Measurements from ENCODE around the gene NHSL1.

The NHSL1 gene, protein sequence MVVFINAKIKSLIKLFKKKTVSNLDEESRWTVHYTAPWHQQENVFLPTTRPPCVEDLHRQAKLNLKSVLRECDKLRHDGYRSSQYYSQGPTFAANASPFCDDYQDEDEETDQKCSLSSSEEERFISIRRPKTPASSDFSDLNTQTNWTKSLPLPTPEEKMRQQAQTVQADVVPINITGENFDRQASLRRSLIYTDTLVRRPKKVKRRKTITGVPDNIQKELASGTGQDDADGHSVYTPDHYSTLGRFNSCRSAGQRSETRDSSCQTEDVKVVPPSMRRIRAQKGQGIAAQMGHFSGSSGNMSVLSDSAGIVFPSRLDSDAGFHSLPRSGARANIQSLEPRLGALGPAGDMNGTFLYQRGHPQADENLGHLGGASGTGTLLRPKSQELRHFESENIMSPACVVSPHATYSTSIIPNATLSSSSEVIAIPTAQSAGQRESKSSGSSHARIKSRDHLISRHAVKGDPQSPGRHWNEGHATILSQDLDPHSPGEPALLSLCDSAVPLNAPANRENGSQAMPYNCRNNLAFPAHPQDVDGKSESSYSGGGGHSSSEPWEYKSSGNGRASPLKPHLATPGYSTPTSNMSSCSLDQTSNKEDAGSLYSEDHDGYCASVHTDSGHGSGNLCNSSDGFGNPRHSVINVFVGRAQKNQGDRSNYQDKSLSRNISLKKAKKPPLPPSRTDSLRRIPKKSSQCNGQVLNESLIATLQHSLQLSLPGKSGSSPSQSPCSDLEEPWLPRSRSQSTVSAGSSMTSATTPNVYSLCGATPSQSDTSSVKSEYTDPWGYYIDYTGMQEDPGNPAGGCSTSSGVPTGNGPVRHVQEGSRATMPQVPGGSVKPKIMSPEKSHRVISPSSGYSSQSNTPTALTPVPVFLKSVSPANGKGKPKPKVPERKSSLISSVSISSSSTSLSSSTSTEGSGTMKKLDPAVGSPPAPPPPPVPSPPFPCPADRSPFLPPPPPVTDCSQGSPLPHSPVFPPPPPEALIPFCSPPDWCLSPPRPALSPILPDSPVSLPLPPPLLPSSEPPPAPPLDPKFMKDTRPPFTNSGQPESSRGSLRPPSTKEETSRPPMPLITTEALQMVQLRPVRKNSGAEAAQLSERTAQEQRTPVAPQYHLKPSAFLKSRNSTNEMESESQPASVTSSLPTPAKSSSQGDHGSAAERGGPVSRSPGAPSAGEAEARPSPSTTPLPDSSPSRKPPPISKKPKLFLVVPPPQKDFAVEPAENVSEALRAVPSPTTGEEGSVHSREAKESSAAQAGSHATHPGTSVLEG (N-terminal part only)

DNA sequence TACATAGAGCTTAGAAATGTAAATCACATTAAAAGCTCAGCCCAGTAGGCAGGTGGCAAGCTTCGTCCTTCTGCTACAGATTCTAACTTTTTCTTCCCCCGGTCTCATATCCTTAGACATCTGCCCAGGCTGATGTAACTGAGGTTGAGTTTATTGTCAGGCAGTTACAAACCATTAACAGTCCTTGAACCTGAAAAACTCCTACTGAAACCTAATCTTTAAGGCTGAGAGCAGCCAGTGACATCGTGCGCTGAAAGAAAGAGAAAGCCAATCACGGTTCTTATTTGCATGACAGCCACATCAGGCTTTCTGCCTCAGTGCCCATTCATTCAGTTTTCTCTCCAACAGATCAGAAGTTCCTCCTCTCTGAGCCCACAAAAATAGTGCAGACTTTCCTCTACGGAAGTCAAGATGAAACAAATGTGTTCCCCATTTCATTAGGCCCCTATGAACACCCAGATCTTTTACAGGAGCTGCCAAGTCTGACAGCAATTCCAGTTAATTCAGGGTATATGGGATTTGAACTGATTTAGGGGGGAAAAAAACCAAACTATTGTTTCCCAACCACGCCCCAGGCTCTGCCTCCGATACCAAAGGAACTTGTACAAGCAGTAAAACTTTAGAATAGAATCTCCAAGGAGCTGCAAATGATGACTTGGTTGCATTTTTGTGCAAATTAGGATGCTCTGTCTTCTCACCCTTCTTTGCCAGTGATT lies at the start of gene NHSL1:
NHSL1 (minus strand) TSS at position 192 of the 716 bp plus-strand sequence. CDS start 204 bp downstream, outside the sequence.
- peak; percentile 97 for DNase-seq

DNA sequence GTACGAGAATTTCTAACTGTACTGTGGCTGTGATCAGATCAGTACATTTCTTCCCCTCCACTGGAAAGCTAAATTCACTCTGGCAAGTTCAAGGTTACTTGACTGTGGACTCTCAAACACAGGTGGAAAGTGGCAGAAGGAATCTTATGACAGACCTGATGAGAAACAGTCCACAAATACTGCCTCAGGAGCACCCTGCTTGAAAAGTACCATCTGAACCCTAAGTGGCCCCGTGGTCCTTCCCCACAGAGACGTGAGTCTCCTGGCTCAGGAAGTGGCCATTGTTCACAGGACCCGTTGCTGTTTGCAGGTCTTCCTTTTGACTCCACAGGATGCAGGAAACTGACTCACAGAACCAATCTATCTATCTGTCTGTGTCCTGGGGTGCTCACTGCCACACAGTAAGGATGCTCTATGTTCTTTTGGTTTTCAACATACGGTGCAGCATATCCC lies 47.5 kb upstream of the NHSL1 start:
- DNase-seq = no peak

DNA sequence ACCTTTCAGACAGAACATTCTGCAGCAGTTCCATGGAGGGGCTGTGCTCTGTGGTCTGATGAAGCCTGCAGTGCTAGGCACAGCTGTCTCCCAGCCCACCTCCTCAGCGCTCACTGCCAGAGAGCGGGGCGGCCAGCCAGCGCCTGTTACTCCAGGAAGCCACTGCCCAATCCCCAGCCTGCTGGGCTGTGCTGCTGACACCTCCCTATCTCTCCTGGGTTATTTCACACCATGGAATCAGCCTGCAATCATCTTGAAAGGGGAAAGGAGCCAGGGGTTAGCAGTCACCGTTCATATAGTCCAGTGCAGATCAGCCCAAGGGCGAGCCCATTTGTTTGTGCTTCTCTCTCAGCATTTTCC lies 46.3 kb upstream of the NHSL1 start:
- no peak for DNase-seq

DNA sequence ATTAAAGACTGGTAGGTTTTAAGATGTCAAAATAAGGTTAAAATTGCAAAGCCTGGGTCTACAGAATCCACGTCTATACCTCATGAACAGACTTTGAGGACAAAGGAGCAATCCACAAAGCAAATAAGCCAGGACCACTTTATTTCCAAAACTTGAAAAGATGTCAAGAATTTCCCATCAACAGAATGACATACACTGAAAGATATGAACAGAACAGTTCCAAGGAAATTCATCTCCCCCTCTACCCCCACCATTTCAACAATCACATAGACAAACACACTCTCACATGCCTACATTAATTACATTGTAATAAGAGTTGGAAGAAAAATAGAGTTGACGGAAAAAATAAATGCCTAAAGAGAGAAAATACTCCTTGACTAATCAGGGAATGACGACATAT lies 45.2 kb upstream of the NHSL1 start:
- no peak for DNase-seq

DNA sequence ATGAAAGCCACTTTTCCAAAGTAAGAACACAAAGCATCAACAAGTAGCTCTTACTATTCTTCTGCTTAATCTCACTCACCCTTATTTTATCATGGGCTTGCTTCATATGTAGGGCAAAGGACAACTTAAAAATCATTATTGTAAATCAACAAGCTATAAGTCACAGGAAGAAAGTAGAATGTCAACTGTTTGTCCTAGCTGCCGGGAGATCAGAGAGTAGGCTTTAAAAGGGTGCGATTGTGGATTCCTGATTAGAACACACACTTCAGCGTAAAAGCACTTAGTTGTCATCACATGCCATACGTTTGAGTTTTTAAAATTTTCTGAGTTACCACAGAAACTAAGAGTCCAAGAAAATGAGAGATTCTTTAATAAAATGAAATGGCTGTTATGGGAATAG lies 44.4 kb upstream of the NHSL1 start:
- DNase-seq = no peak

DNA sequence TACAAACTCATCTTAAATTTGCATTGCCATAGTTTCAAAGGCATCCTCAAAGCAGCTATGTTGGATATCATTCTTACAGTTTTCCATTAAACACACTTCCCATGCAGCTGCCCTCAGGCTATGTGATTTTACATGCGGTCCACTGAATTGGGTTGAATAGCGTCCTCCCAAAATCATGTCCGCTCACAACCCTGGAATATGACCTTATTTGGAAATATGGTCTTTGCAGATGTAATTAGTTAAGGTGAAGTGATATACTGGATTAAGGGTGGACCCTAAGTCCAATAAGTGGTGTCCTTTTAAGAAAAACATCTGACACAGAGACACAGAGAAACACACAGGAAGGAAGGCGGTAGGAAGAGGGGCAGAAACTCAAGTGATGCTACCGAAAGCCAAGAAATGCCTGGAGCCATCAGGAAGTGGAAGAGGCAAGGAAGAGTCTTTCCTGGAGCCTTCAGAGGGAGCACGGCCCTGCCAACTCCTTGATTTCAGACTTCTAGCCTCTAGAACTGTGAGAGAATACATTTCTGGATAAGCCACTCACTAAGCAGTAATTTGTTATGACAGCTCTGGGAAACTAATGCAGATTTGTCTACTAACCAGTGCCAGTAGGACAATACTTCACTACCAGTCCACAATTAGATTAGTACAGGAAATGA lies 42.7 kb upstream of the NHSL1 start:
- no peak for DNase-seq

DNA sequence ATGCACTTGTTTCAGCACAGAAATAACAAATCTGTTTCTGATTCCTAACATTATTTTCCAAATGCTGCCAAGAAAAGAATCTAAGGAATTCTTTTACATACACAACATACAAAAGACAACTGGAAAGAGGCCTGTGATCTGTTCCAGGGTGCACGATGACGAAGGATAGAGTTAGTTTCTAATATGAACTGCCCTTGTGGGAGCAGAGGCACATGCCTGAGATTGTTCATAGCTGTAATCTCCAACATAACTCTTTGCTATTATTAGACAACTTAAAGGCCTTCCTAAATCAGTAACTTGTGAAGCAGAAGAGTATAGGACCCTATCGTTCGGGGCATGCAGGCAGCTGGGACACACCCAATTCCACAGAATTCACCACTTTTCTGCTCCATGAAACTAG lies 41.2 kb upstream of the NHSL1 start:
- DNase-seq = no peak

DNA sequence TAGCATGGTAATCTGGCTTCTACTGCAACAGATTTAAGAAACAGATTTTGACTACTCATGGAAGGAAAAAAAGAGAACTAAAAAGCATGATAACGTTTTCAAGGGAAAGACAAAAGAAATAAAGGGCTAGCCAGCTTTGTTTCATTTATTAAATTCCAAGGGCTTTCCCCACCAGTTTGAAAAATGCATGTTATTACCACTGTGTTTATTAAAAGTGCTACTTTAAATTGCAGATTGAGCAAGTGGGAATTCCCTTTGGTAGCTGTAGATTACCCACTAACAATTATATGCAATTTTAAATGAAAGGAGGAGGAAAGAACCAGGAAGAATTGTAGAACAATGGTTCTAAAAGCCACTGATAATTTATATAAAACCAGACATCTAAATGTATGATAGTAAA lies 40.6 kb upstream of the NHSL1 start:
- no peak for DNase-seq

DNA sequence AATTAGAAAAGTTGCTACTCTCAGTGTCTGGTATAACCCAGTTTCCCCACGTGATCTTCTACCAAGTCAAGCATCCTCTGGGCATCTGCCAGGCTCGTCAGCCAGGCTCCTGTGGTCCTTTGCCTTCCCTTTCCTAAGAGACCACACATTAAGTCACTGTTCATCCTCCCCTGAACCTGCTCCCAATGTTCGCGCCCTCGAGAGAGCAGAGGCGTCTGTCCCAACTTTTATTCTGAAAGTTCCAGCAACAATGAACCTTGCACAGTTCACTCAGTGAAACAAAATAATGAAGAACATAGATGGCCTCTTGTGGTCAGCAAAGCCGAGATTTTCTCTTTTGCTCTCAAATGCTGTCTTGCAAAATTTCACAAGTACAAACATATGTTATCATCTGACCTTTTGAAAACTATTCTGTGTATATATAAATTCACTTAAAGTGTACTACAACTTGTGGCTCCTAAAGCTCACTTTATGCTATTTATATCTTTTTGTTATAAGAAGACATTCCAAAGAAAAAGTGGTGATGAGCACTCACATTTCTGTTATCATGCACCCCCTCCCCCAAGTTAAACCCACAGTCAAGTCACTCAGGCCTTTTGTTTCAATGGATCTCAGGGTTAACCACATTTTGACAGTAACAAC lies 39.2 kb upstream of the NHSL1 start:
- peak; percentile 17 for DNase-seq

DNA sequence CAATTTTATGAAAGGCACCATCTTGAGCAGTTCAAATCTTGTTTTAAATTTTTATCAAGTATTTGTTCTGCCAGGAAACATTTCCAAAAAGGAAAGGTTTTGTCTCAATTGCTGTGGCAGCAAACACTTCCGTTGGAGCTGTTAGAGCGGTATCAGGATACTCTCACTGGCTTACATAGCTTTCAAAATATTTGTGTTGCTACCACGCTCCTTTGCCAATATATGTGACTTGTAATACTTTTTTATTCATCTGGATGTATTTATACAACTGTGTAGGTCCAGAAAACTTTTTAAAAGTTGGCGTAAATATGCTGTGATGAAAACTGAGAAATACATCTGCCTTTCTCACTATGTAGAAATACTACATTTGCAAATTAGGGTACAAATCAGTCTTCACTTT lies 37.8 kb upstream of the NHSL1 start:
- DNase-seq = no peak

DNA sequence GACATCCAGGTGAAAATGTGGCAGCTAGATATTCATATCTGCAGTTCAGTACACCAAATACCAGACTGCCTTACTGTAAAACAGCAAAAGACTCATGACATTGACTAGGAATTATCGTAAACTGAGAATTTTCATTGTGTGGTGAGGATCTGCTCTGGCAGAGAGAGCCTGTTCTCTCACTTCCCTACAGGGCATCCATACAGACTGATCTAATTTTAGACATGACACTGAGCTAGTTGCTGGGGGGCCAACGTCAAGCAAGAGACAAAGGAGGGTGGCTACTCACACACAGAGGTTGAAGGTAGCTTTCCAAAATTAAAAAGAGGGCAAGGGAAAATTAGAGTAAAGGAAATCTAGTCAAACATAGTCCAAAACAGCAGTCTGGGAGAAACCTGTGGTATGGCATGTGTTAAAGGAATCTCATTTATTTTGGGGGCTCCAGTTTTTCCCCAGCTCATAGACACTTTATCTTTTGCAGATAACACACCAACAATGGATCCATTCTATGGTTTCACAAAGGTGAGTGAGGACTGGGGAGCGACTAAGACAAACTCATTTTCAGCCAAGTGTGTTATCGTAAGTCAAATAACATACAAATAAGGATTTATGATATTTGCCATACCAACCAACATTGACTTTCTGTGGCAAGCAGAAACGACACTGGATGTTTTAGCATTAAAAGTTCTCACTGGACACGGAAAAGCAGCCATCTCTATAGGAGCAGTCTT lies 36.6 kb upstream of the NHSL1 start:
- no peak for DNase-seq

DNA sequence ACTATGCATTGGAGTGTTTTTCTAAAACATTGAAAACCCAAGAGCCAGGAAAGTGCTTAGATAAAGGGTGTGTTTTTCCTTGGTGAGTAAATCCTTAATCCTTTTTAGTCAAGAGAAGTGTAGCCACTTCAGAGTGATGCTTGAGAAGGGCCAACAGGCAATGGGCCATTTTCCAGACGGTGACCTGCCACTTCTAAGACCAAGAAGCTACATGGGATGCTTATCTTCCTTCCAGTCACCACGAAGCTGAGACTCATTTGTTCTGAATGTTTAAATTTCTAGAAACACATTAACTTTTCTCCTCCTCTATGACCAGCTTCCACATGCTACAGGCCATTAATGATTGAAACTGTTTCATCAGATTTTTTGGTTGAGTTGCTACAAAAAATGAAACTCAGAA lies 34.4 kb upstream of the NHSL1 start:
- no peak for DNase-seq

DNA sequence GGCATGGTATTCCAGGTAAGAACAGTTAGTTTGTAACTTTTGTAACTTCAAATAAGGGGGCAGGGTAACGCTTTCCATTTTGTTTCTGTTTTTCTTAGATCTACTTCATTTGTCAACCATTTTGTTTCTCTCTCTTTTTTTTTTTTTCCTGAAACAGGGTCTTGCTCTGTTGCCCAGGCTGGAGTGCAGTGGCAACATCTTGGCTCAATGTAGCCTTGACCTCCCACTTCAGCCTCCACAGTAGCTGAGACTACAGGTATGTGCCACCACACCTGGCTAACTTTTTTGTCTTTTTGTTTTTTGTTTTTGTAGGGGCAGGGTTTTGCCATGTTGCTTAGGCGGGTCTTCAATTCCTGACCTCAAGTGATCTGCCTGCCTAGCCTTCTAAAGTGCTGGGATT lies 32.1 kb upstream of the NHSL1 start:
- no peak for DNase-seq

DNA sequence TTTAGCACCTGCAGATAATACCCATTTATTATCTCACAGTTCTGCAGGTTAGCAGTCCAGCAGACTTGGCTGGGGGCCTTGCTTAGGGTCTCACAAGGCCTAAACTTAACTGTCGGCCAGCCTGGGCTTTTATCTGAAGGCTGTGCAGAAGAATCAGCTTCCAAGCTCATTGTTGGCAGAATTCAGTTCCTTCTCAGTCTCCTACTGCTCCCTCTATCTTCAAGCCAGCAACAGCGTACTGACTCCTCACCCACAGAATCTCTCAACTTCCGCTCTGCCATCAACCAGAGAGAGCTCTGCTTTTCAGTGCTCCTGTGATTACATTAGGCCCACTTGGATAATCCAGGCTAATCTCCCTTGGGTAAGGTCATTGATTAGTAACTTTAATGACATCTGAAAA lies 30.2 kb upstream of the NHSL1 start:
- DNase-seq = no peak

DNA sequence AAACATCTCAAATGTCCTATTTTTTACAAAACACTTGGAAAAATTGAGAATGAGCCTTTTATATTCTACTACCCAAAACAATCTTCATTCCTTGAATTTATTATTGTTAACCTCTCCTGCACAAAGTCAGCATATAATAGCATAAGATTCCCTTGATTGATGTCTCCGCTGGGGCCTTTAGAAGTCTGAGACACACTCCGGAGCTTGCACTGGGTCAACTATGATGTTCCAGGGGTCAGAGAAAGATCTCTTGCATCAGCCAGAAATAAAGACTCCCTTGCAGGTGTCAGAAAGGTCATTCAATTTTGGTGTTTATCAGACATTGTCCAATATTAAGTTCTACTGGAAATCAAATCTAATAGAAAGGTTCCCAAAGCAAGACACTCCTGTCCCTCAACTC lies 29.7 kb upstream of the NHSL1 start:
- no peak for DNase-seq

DNA sequence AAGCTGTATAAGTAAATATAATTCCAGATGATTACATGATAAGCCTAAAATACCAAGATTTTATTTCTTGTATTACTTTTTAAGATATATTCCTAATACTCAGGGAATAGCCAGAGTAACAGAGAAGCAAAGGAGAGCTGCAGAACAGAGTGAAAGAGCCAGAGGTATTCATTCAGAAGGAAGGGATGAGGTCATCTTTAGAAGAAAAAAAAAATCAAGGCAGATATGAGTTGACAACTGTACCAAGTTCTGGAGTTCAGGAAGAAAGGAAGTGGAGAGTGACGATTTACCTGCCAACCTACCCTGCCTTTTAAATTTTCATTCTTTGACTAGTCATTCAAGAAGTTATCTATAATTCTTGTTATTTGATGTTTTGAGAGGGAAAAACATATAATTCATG lies 28.8 kb upstream of the NHSL1 start:
- no peak for DNase-seq

DNA sequence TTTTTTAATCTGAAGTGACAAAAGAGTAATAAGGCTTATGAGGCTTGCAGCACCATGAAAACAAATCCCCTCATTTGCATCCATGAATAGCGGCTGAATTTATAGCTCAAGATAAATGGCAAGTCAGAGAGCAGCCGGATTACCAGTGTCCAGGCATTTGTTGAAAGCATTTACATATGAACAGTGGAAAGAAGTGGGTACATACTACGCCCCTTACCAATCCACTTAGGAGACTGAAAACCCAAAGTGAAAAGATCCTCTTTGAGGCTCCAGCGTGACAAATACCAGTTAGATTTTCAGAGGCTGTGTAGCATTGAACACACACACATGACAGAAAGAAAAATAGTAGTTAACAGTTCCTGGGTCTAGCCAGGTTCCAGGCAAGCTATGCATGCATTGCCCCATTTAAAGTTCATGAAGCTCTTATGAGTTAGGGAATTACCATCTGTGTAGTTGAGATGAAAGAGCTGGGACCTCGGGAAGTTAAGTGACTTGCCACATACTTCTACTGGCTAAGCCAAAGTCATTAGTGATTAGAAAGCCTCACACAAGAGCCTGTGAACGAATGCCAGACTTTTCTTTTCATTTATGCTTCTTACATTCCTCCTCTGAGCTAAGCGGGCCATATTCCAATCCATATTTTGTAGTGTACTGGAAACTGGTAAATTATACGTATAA lies 28.3 kb upstream of the NHSL1 start:
- DNase-seq = no peak

DNA sequence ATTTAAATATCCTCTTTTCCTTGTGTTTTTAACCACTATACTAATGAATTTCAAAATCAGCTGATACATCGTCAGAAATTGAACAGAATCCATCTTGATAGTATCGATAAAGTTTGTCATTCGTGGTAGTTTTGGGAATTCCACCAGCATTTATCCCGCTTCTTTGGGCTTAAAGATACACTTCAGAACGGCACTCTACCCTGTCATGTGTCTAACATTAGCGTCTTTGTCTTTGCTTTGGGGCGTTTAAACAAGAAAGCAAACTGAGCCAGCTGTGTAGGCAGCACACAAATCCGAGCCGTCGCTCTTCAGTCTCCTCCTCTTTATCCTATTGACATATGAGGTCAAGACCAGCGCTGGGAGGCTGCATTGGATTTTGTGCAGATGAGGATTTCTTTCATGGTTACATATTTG lies 27.5 kb upstream of the NHSL1 start:
- no peak for DNase-seq

DNA sequence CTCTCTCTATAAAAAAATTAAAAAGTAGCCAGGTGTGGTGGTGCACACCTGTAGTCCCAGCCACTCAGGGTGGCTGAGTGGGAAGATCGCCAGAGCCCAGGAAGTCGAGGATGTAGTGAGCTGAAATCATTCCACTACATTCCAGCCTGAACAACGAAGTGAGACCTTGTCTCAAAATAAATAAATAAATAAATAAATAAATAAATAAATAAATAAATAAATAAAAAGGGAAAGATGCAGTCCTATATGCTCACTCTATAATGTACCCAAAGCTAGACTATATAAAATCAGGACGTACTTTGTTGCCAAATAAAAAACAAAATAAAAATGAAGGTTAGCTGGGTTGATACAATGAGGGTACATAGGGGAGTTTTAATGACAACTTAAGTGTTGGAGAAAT lies 26.1 kb upstream of the NHSL1 start:
- DNase-seq = no peak

DNA sequence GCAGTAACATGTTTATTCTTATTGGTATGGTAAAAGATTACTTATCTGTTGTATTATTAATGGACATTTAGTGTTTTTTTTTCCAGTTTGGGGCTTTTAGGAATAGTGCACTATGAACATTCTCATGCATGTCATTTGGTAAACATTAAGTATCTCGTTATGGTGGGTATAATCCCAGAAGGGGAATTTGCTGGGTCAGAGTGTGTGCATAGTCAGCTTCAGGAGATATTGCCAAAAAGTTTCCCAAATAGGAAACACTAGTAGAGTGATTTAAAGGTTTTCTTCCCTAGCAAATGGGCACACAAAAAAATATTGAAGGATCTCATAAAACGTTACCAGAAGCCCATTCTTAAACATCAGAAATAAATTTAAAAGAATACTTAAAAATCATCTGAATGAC lies 25.2 kb upstream of the NHSL1 start:
- DNase-seq = no peak
